GM23338 (cell line): ENCODE results near the gene NCCRP1.

ENCODE experiments used
- CREB1 ChIP-seq: fragments of 250-450 bp; sonication (Bioruptor Pico); IDR thresholded peaks from 2 replicates; pipeline ENCODE4 v1.5.0; 2020; ENCODE audit warnings: low read depth, mild to moderate bottlenecking, moderate library complexity
- CTCF ChIP-seq, 2 experiments: fragments of 200-600 bp in 1 of 2; sonication (generic) in 1 of 2; conservative IDR thresholded peaks; 2 replicates each; pipeline versions ENCODE4 v1.5.1 to v1.6.1; 2016 to 2017; ENCODE audit warnings: antibody characterized with exemption in 2 of 2, low read depth in 2 of 2, mild to moderate bottlenecking in 2 of 2, moderate library complexity in 1 of 2
- EZH2 ChIP-seq: fragments of 200-600 bp; sonication (generic); IDR thresholded peaks from one replicate; pipeline ENCODE4 v1.8.0; 2017; ENCODE audit warnings: antibody characterized with exemption, mild to moderate bottlenecking, low read depth; ENCODE audit not compliant: unreplicated experiment
- EZH2phosphoT487 ChIP-seq: fragments of 200-600 bp; sonication (generic); IDR thresholded peaks from one replicate; pipeline ENCODE4 v1.8.1; 2018; ENCODE audit warnings: antibody characterized with exemption; ENCODE audit not compliant: unreplicated experiment
- JUNB ChIP-seq: IDR thresholded peaks from one replicate; pipeline ENCODE4 v1.6.1; 2016; ENCODE audit warnings: antibody characterized with exemption; ENCODE audit not compliant: unreplicated experiment
- POLR2AphosphoS5 ChIP-seq: IDR thresholded peaks from 2 replicates; pipeline ENCODE4 v1.6.1; 2016; ENCODE audit warnings: antibody characterized with exemption, low read depth
- REST ChIP-seq: IDR thresholded peaks from one replicate; pipeline ENCODE4 v1.6.1; 2018; ENCODE audit warnings: antibody characterized with exemption; ENCODE audit not compliant: unreplicated experiment
- ZNF331 ChIP-seq: fragments of 250-450 bp; sonication (Bioruptor Pico); IDR thresholded peaks from 2 replicates; pipeline ENCODE4 v1.5.0; 2020; ENCODE audit warnings: low read depth, mild to moderate bottlenecking, moderate library complexity

GRCh38 chr19:39160889-39161672, 35.7 kb upstream of the NCCRP1 start:
- TF ChIP-seq CTCF (conservative IDR thresholded peaks at IDR 0.05; ENCODE audit: low read depth in 2 of 2) (no peak), EZH2 (no peak), REST (no peak), CREB1 (CRISPR knock-in tag) (no peak), POLR2AphosphoS5 (no peak), ZNF331 (CRISPR knock-in tag) (no peak), EZH2phosphoT487 (no peak), JUNB (no peak)
